ENCODE data around the gene KCMF1. TPM values are rescaled to one million over a fixed set of nuclear protein-coding genes. Genes with fewer than 3 reads are reported as not detected.

Gene KCMF1
- polyA plus RNA-seq, 1 of the 3 experiments (the other 2 are of a cell fraction): 37.0 TPM

DNA sequence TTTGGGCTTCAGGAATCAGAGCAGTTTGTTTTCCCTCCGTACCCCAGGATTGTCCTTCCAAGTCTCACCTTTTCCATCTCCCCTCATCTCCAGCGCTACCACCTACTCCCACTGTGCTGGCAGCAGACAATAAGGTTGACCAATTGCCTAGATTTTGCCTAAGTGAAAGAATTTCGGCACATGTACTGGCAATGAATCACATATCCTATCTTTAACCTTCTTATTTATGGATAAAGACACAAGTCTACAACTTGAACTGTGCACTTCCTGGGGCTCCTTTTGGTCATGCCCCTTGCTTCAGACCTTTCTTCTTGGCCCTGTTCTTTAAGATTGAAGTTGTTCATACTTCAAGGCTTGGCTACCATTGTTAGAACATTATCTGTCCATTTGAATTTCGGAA lies 71.4 kb downstream of the KCMF1 start:
- Histone ChIP-seq H2AFZ (ENCODE audit: low read depth) (no peak overlapping the region), H4K20me1 (ENCODE audit: insufficient read depth) (peaks cover 42% of the 10 kb centered on the region), H3K9me2 (no peaks in the 10 kb centered on the region), H3K4me3 (ENCODE audit: low read depth in 2 of 2, low read length in 1 of 2) (no peak overlapping the region), H3K9me3 (no peaks in the 10 kb centered on the region), H3K4me2 (no peak overlapping the region), H3K36me3 (replicated peaks in 1 of 2; ENCODE audit: control insufficient read depth in 1 of 2, insufficient read depth in 2 of 2, low read length in 1 of 2) (peaks cover 47 to 65% of the 10 kb centered on the region in 2 experiments), H3F3A (replicated peaks; ENCODE audit: insufficient read depth) (peaks cover 8% of the 10 kb centered on the region), H3K27ac (ENCODE audit: low read depth in 2 of 2, low read length in 1 of 2) (no peak overlapping the region), H3K4me1 (ENCODE audit: control insufficient read depth in 1 of 2, insufficient read depth in 2 of 2, low read depth in 1 of 2, low read length in 1 of 2) (peaks cover 0 to 5% of the 10 kb centered on the region in 2 experiments; a peak in 1 of 4 replicates), H3K79me2 (ENCODE audit: insufficient read depth) (peaks cover 48% of the 10 kb centered on the region; the same call in 1 of the 2 replicates), H3K9ac (no peak overlapping the region), H3K27me3 (ENCODE audit: insufficient read depth) (no peaks in the 10 kb centered on the region)
- no peak for DNase-seq
- POLR2A ChIA-PET: no interaction called here
- CTCF ChIA-PET: interaction anchor here (1.3 kb wide), 1 partner anchor 9 kb away, joined by 3 read pairs; no protein-coding TSS in a partner anchor
- TF ChIP-seq, protein P1, sequence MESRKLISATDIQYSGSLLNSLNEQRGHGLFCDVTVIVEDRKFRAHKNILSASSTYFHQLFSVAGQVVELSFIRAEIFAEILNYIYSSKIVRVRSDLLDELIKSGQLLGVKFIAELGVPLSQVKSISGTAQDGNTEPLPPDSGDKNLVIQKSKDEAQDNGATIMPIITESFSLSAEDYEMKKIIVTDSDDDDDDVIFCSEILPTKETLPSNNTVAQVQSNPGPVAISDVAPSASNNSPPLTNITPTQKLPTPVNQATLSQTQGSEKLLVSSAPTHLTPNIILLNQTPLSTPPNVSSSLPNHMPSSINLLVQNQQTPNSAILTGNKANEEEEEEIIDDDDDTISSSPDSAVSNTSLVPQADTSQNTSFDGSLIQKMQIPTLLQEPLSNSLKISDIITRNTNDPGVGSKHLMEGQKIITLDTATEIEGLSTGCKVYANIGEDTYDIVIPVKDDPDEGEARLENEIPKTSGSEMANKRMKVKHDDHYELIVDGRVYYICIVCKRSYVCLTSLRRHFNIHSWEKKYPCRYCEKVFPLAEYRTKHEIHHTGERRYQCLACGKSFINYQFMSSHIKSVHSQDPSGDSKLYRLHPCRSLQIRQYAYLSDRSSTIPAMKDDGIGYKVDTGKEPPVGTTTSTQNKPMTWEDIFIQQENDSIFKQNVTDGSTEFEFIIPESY (IDR thresholded peaks at IDR 0.05; ENCODE audit: borderline replicate concordance, low read depth): no peak
- no peak for TF ChIP-seq TEAD4 (IDR thresholded peaks at IDR 0.05; ENCODE audit: borderline replicate concordance, insufficient read depth)
- 98% methylated on average over 4 of the region's 4 CpGs for WGBS (ENCODE audit: low lambda C conversion rate)

- no peak for DNase-seq
- Histone ChIP-seq H3F3A (replicated peaks; ENCODE audit: insufficient read depth) (peaks cover 13% of the 10 kb centered on the region), H2AFZ (ENCODE audit: low read depth) (no peak overlapping the region), H4K20me1 (ENCODE audit: insufficient read depth) (0 out of 2 replicates have a peak, but pooled peaks cover 1% of the 10 kb centered on the region), H3K9me3 (no peaks in the 10 kb centered on the region), H3K9me2 (no peaks in the 10 kb centered on the region), H3K27me3 (ENCODE audit: insufficient read depth) (no peaks in the 10 kb centered on the region), H3K4me2 (no peak overlapping the region), H3K9ac (no peak overlapping the region), H3K36me3 (replicated peaks in 1 of 2; ENCODE audit: control insufficient read depth in 1 of 2, insufficient read depth in 2 of 2, low read length in 1 of 2) (peaks cover 74 to 80% of the 10 kb centered on the region in 2 experiments), H3K27ac (ENCODE audit: low read depth in 2 of 2, low read length in 1 of 2) (peak overlapping the region in 1 of 2 experiments; percentile 77; a peak in 2 of 4 replicates), H3K4me3 (ENCODE audit: low read depth in 2 of 2, low read length in 1 of 2) (no peak overlapping the region), H3K79me2 (ENCODE audit: insufficient read depth) (peaks cover 16% of the 10 kb centered on the region; the same call in 1 of the 2 replicates), H3K4me1 (ENCODE audit: control insufficient read depth in 1 of 2, insufficient read depth in 2 of 2, low read depth in 1 of 2, low read length in 1 of 2) (peaks cover 0 to 21% of the 10 kb centered on the region in 2 experiments; a peak in 2 of 4 replicates)
- ChIA-PET CTCF (interaction anchor here (1.0 to 2.3 kb wide), 8 partner anchors 10 to 252 kb away, joined by 3 to 12 read pairs (median 4); no protein-coding TSS in a partner anchor), POLR2A (interaction anchor here (0.6 to 1.2 kb wide), 2 partner anchors 27 to 77 kb away, joined by 3 read pairs; partner anchors contain the start of gene KCMF1)
- 100% methylated on average over 3 of the region's 3 CpGs for WGBS (ENCODE audit: low lambda C conversion rate)
- TF ChIP-seq USF1 (IDR thresholded peaks at IDR 0.05; ENCODE audit: borderline replicate concordance, low read depth) (no peak), EZH2phosphoT487 (IDR thresholded peaks at IDR 0.05; ENCODE audit: borderline replicate concordance, low read depth) (no peak), TEAD4 (IDR thresholded peaks at IDR 0.05; ENCODE audit: borderline replicate concordance, insufficient read depth) (no peak), YY1 (IDR thresholded peaks at IDR 0.05; ENCODE audit: low read depth) (no peak), SIN3A (IDR thresholded peaks at IDR 0.05; ENCODE audit: borderline replicate concordance, low read depth, low read length) (no peak), RFX5 (IDR thresholded peaks at IDR 0.05; ENCODE audit: low read length) (no peak), IRF3 (IDR thresholded peaks at IDR 0.05; ENCODE audit: low read depth, low read length) (no peak), RAD21 (IDR thresholded peaks at IDR 0.05; ENCODE audit: low read length) (no peak), JUND (IDR thresholded peaks at IDR 0.05) (no peak), SMC3 (IDR thresholded peaks at IDR 0.05; ENCODE audit: low read depth, low read length) (no peak), RCOR1 (IDR thresholded peaks at IDR 0.05; ENCODE audit: low read length) (no peak), CTCF (IDR thresholded peaks at IDR 0.05) (no peak), FOSL2 (IDR thresholded peaks at IDR 0.05; ENCODE audit: borderline replicate concordance, low read depth) (no peak), EP300 (IDR thresholded peaks at IDR 0.05; ENCODE audit: borderline replicate concordance in 1 of 2, low read depth in 1 of 2, low read length in 1 of 2) (no peak), TCF12 (IDR thresholded peaks at IDR 0.05) (no peak)
- TF ChIP-seq, protein P2, sequence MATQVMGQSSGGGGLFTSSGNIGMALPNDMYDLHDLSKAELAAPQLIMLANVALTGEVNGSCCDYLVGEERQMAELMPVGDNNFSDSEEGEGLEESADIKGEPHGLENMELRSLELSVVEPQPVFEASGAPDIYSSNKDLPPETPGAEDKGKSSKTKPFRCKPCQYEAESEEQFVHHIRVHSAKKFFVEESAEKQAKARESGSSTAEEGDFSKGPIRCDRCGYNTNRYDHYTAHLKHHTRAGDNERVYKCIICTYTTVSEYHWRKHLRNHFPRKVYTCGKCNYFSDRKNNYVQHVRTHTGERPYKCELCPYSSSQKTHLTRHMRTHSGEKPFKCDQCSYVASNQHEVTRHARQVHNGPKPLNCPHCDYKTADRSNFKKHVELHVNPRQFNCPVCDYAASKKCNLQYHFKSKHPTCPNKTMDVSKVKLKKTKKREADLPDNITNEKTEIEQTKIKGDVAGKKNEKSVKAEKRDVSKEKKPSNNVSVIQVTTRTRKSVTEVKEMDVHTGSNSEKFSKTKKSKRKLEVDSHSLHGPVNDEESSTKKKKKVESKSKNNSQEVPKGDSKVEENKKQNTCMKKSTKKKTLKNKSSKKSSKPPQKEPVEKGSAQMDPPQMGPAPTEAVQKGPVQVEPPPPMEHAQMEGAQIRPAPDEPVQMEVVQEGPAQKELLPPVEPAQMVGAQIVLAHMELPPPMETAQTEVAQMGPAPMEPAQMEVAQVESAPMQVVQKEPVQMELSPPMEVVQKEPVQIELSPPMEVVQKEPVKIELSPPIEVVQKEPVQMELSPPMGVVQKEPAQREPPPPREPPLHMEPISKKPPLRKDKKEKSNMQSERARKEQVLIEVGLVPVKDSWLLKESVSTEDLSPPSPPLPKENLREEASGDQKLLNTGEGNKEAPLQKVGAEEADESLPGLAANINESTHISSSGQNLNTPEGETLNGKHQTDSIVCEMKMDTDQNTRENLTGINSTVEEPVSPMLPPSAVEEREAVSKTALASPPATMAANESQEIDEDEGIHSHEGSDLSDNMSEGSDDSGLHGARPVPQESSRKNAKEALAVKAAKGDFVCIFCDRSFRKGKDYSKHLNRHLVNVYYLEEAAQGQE (IDR thresholded peaks at IDR 0.05; ENCODE audit: low read depth, low read length): no peak
These were observed 77.6 kb downstream of the KCMF1 start for GRCh38 chr2:85048534-85048933.
